ENCODE results near the gene SLC26A4. TPM values are rescaled to one million over a fixed set of nuclear protein-coding genes. Genes with fewer than 3 reads are reported as not detected.

Gene SLC26A4
- total RNA-seq, 1 donor from 2014 or later, result 1.0 TPM

- Histone ChIP-seq H3K27ac (no peak overlapping the region), H3K4me3 (no peak overlapping the region), H3K9me3 (no peaks in the 10 kb centered on the region), H3K27me3 (no peaks in the 10 kb centered on the region), H3K36me3 (no peaks in the 10 kb centered on the region), H3K4me1 (no peaks in the 10 kb centered on the region)
- no peak for TF ChIP-seq CTCF (IDR thresholded peaks at IDR 0.05)
- intact Hi-C loops (cut with DNase I), result no loop called here
- DNase-seq (no peak), ATAC-seq (no peak)
Observed at GRCh38 chr7:107690084-107690483, 29.5 kb downstream of the SLC26A4 start.

GRCh38 chr7:107690611-107691010, 30.0 kb downstream of the SLC26A4 start:
- intact Hi-C loops (cut with DNase I), result no loop called here
- Histone ChIP-seq H3K9me3 (no peaks in the 10 kb centered on the region), H3K27me3 (no peaks in the 10 kb centered on the region), H3K36me3 (no peaks in the 10 kb centered on the region), H3K4me3 (no peak overlapping the region), H3K4me1 (no peaks in the 10 kb centered on the region), H3K27ac (no peak overlapping the region)
- ATAC-seq, result no peak
- no peak for DNase-seq
- TF ChIP-seq CTCF (IDR thresholded peaks at IDR 0.05), result no peak

GRCh38 chr7:107691716-107692115, 31.1 kb downstream of the SLC26A4 start:
- H3K27ac ChIP-seq, result no peak overlapping the region
- no peak for DNase-seq
- no peaks in the 10 kb centered on the region for H3K27me3 ChIP-seq
- no peaks in the 10 kb centered on the region for H3K4me1 ChIP-seq
- no peak for TF ChIP-seq CTCF (IDR thresholded peaks at IDR 0.05)
- ATAC-seq, result no peak
- intact Hi-C loops (cut with DNase I), result no loop called here
- H3K4me3 ChIP-seq, result no peak overlapping the region
- H3K36me3 ChIP-seq, result no peaks in the 10 kb centered on the region
- H3K9me3 ChIP-seq, result no peaks in the 10 kb centered on the region

GRCh38 chr7:107692501-107692900, 31.9 kb downstream of the SLC26A4 start:
- Histone ChIP-seq H3K36me3 (no peaks in the 10 kb centered on the region), H3K27ac (no peak overlapping the region), H3K4me3 (no peak overlapping the region), H3K27me3 (no peaks in the 10 kb centered on the region), H3K9me3 (no peaks in the 10 kb centered on the region), H3K4me1 (no peaks in the 10 kb centered on the region)
- intact Hi-C loops (cut with DNase I), result no loop called here
- ATAC-seq (no peak), DNase-seq (no peak)
- TF ChIP-seq CTCF (IDR thresholded peaks at IDR 0.05), result no peak

GRCh38 chr7:107693396-107693795, 32.8 kb downstream of the SLC26A4 start:
- H3K4me1 ChIP-seq, result no peaks in the 10 kb centered on the region
- intact Hi-C loops (cut with DNase I), result no loop called here

More at GRCh38 chr7:107693396-107693795, 32.8 kb downstream of the SLC26A4 start:
- Histone ChIP-seq H3K9me3 (no peaks in the 10 kb centered on the region), H3K36me3 (no peaks in the 10 kb centered on the region), H3K4me3 (no peak overlapping the region), H3K27ac (no peak overlapping the region), H3K27me3 (no peaks in the 10 kb centered on the region)
- no peak for TF ChIP-seq CTCF (IDR thresholded peaks at IDR 0.05)
- DNase-seq (no peak), ATAC-seq (no peak)
